Endodermal cell (in vitro differentiated cells): Measurements from ENCODE around the gene KCNJ3. TPM values are rescaled to one million over a fixed set of nuclear protein-coding genes. Genes with fewer than 3 reads are reported as not detected.

Source experiments
- DNase-seq: peaks from one replicate; pipeline ENCODE4 v3.0.0-alpha.2; 2017
- H3K27ac ChIP-seq: 2 replicates; pipeline ENCODE4 v1.5.1; 2013; ENCODE audit warnings: mild to moderate bottlenecking, low read depth, low read length, moderate library complexity
- H3K27me3 ChIP-seq: 2 replicates; pipeline ENCODE4 v1.6.1; 2013; ENCODE audit warnings: mild to moderate bottlenecking, low read length, moderate library complexity; ENCODE audit not compliant: insufficient read depth, control insufficient read depth, poor library complexity, severe bottlenecking
- H3K36me3 ChIP-seq: 2 replicates; pipeline ENCODE4 v1.7.0; 2013; ENCODE audit warnings: mild to moderate bottlenecking, low read length, moderate library complexity; ENCODE audit not compliant: control insufficient read depth, insufficient read depth
- H3K4me1 ChIP-seq: one replicate; pipeline ENCODE4 v1.7.0; 2013; ENCODE audit warnings: low read length; ENCODE audit not compliant: control insufficient read depth, insufficient read depth
- H3K4me3 ChIP-seq: 2 replicates; pipeline ENCODE4 v1.5.1; 2013; ENCODE audit warnings: mild to moderate bottlenecking, low read length, moderate library complexity
- H3K9ac ChIP-seq: 2 replicates; pipeline ENCODE4 v1.6.1; 2013; ENCODE audit warnings: mild to moderate bottlenecking, low read length, moderate library complexity; ENCODE audit not compliant: poor library complexity, severe bottlenecking; ENCODE audit errors: extremely low read depth
- H3K9me3 ChIP-seq: 2 replicates; pipeline ENCODE4 v1.6.1; 2013; ENCODE audit warnings: mild to moderate bottlenecking, low read length, moderate library complexity; ENCODE audit not compliant: control insufficient read depth
- H3K27ac Mint-ChIP-seq: 2 replicates; pipeline ENCODE4 v1.8.0; 2020; ENCODE audit warnings: mixed read lengths
- H3K27me3 Mint-ChIP-seq: 2 replicates; pipeline ENCODE4 v1.8.0; 2021; ENCODE audit warnings: mild to moderate bottlenecking, mixed read lengths; ENCODE audit not compliant: insufficient read depth
- H3K36me3 Mint-ChIP-seq: 2 replicates; pipeline ENCODE4 v1.8.0; 2020; ENCODE audit warnings: low read depth, mixed read lengths
- H3K4me1 Mint-ChIP-seq: 2 replicates; pipeline ENCODE4 v1.8.0; 2020; ENCODE audit warnings: mixed read lengths
- H3K4me3 Mint-ChIP-seq: 2 replicates; pipeline ENCODE4 v1.8.0; 2020; ENCODE audit warnings: mild to moderate bottlenecking, moderate library complexity, mixed read lengths
- H3K9me3 Mint-ChIP-seq: 2 replicates; pipeline ENCODE4 v1.8.0; 2020; ENCODE audit warnings: mild to moderate bottlenecking, mixed read lengths
- WGBS, 2 experiments: methylation state at CpG; one replicate each; pipeline versions ENCODE4 v1.1.5 to v1.1.7; 2013; ENCODE audit warnings: missing lambda C conversion rate in 2 of 2, mixed read lengths in 1 of 2; ENCODE audit not compliant: insufficient coverage in 1 of 2, insufficient read length in 1 of 2; 5-methylcytosine and 5-hydroxymethylcytosine counted together
- total RNA-seq, 2 donors: library from RNA; stranded (reverse); fragmentation: NEBNext Ultra II Directional in 1 of 2; extraction: Animal tissue kit (Norgen Biotek cat#: 25700) in 1 of 2; gene quantifications; 2 replicates in 1 of 2; 3 replicates in 1 of 2; pipeline ENCODE4 v1.2.1, GENCODE V29; 2021
- TF ChIP-seq, protein P1 (sequence below): fragments of 200-600 bp; sonication (generic); conservative IDR thresholded peaks from 2 replicates; pipeline ENCODE4 v1.5.0; 2021; ENCODE audit warnings: antibody characterized with exemption, mild to moderate bottlenecking

Gene KCNJ3
- total RNA-seq, 2 donors from 2014 or later: 4.3 to 7.6 TPM

DNA sequence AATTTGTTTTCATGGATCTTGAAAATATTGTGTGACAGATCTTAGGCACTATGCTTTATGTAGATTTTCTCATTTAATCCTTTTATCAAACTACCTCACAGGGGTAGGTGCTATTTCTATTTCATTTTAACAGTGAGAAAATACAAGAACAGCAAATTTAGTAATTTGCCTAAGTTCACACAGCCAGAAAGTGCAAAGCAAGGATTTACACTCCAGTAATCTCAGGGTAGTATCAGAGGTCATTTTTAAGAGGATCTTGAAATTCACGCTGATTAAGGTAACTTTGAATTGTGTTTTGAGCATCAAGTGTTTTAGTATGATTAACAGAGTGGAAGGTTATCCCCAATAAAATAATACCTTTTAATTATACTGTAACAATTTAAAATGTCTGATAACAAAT is 10.1 kb upstream of the KCNJ3 start:
- Mint-ChIP-seq H3K9me3 (no peaks in the 10 kb centered on the region), H3K4me1 (peaks cover 15% of the 10 kb centered on the region), H3K36me3 (no peaks in the 10 kb centered on the region), H3K27ac (no peak overlapping the region), H3K4me3 (no peak overlapping the region), H3K27me3 (no peaks in the 10 kb centered on the region)
- no peaks in the 10 kb centered on the region for H3K27me3 ChIP-seq
- TF ChIP-seq, protein P1, sequence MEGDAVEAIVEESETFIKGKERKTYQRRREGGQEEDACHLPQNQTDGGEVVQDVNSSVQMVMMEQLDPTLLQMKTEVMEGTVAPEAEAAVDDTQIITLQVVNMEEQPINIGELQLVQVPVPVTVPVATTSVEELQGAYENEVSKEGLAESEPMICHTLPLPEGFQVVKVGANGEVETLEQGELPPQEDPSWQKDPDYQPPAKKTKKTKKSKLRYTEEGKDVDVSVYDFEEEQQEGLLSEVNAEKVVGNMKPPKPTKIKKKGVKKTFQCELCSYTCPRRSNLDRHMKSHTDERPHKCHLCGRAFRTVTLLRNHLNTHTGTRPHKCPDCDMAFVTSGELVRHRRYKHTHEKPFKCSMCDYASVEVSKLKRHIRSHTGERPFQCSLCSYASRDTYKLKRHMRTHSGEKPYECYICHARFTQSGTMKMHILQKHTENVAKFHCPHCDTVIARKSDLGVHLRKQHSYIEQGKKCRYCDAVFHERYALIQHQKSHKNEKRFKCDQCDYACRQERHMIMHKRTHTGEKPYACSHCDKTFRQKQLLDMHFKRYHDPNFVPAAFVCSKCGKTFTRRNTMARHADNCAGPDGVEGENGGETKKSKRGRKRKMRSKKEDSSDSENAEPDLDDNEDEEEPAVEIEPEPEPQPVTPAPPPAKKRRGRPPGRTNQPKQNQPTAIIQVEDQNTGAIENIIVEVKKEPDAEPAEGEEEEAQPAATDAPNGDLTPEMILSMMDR: no peak
- H3K27ac ChIP-seq: no peak overlapping the region
- H3K36me3 ChIP-seq: no peaks in the 10 kb centered on the region
- H3K4me1 ChIP-seq: peaks cover 5% of the 10 kb centered on the region
- no peak overlapping the region for H3K9ac ChIP-seq
- no peak overlapping the region for H3K4me3 ChIP-seq
- DNase-seq: no peak
- WGBS, 2 experiments: 100% methylated on average over 1 of the region's 1 CpG; no CpG with 5 or more reads in 1 of the 2 experiments
- no peaks in the 10 kb centered on the region for H3K9me3 ChIP-seq

GRCh38 chr2:154689158-154689557 is 9.3 kb upstream of the KCNJ3 start:
- WGBS, 2 experiments: 87 to 100% methylated on average over 1 of the region's 1 CpG
- H3K27ac Mint-ChIP-seq: no peak overlapping the region

DNA sequence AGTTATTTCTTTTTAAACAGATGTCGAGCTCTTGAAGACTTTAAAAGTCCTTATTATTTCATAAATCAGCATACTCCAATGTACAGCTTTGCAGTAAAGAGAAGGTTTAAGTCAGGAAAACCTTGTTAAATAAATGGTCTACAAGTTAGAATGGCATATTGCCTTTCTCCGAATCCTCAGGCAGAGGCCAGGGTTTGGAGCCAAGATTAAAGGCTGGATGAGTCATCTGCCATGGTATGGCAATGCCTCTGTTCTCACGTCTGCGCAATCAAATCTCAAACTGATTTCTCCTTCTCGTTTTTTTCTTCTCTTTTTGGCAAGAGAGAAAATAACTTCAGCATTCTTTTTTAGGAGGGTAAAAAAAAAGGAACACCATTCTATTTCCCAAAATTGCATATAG is 5.6 kb upstream of the KCNJ3 start:
- no peak for DNase-seq
- Histone ChIP-seq H3K4me1 (peaks cover 5% of the 10 kb centered on the region), H3K27ac (no peak overlapping the region), H3K36me3 (no peaks in the 10 kb centered on the region), H3K27me3 (peaks cover 8% of the 10 kb centered on the region), H3K9me3 (no peaks in the 10 kb centered on the region), H3K9ac (no peak overlapping the region), H3K4me3 (no peak overlapping the region)
- H3K27me3 Mint-ChIP-seq: peaks cover 16% of the 10 kb centered on the region
- H3K4me3 Mint-ChIP-seq: no peak overlapping the region
- no peaks in the 10 kb centered on the region for H3K9me3 Mint-ChIP-seq
- 88% methylated on average over 5 of the region's 5 CpGs; no CpG with 5 or more reads in 1 of the 2 experiments for WGBS, 2 experiments
- H3K27ac Mint-ChIP-seq: no peak overlapping the region
- no peaks in the 10 kb centered on the region for H3K36me3 Mint-ChIP-seq
- peaks cover 10% of the 10 kb centered on the region for H3K4me1 Mint-ChIP-seq
- TF ChIP-seq, protein P1: no peak

More at GRCh38 chr2:154689158-154689557, 9.3 kb upstream of the KCNJ3 start:
- H3K9me3 Mint-ChIP-seq: no peaks in the 10 kb centered on the region
- TF ChIP-seq, protein P1: no peak
- H3K4me3 ChIP-seq: no peak overlapping the region
- H3K4me3 Mint-ChIP-seq: no peak overlapping the region
- H3K36me3 ChIP-seq: no peaks in the 10 kb centered on the region
- no peaks in the 10 kb centered on the region for H3K9me3 ChIP-seq
- no peaks in the 10 kb centered on the region for H3K27me3 ChIP-seq
- H3K27ac ChIP-seq: no peak overlapping the region
- DNase-seq: no peak
- peaks cover 5% of the 10 kb centered on the region for H3K4me1 ChIP-seq
- no peaks in the 10 kb centered on the region for H3K36me3 Mint-ChIP-seq
- H3K27me3 Mint-ChIP-seq: no peaks in the 10 kb centered on the region
- H3K9ac ChIP-seq: no peak overlapping the region
- H3K4me1 Mint-ChIP-seq: peaks cover 15% of the 10 kb centered on the region
